Measurements from ENCODE around the gene KRT20.

DNA sequence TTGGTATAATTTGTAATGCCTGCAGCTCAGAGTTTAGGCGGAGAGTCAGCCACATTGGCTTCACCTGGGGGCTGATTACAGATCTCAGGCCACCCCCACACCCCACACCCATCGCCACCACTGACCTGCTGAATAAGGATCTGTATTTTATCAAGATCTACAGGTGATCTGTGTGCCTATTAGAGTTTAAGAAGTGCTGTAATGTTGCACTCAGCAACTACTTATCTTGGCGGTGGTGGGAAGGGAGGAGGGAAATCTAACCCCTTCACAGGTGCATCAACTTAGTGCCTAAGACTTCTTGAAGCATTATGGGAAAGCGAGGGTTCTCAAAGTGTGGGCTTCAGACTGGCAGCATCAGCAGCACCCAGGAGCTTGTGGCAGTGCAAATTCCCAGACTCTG is 17.5 kb upstream of the KRT20 start:
- TF ChIP-seq, protein P1, sequence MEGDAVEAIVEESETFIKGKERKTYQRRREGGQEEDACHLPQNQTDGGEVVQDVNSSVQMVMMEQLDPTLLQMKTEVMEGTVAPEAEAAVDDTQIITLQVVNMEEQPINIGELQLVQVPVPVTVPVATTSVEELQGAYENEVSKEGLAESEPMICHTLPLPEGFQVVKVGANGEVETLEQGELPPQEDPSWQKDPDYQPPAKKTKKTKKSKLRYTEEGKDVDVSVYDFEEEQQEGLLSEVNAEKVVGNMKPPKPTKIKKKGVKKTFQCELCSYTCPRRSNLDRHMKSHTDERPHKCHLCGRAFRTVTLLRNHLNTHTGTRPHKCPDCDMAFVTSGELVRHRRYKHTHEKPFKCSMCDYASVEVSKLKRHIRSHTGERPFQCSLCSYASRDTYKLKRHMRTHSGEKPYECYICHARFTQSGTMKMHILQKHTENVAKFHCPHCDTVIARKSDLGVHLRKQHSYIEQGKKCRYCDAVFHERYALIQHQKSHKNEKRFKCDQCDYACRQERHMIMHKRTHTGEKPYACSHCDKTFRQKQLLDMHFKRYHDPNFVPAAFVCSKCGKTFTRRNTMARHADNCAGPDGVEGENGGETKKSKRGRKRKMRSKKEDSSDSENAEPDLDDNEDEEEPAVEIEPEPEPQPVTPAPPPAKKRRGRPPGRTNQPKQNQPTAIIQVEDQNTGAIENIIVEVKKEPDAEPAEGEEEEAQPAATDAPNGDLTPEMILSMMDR (IDR thresholded peaks at IDR 0.05; ENCODE audit: borderline replicate concordance, extremely low read depth, low read length, poor library complexity, severe bottlenecking): no peak
- TF ChIP-seq EZH2 (IDR thresholded peaks at IDR 0.05; ENCODE audit: borderline replicate concordance, low read depth, low read length, severe bottlenecking): no peak
